ENCODE measurements around the gene CCDC86. TPM values are rescaled to one million over a fixed set of nuclear protein-coding genes. Genes with fewer than 3 reads are reported as not detected.
A peak's percentile ranks its signal among the peaks of the same experiment; 100 is the strongest.

Gene CCDC86
- total and polyA plus RNA-seq, 2 experiments from 2014 or later: 16.5 to 30.9 TPM

- no peak overlapping the region for H3K27ac ChIP-seq
- no peaks in the 10 kb centered on the region for H3K9me3 ChIP-seq (ENCODE audit: low read depth)
- DNase-seq (ENCODE audit: low read depth in 1 of 2, low spot score in 1 of 2): peak in 1 of 2 donors; percentile 47
- H3K36me3 ChIP-seq: no peaks in the 10 kb centered on the region
- peaks cover 43% of the 10 kb centered on the region for H3K27me3 ChIP-seq
- H3K4me3 ChIP-seq: no peak overlapping the region
- peaks cover 1% of the 10 kb centered on the region for H3K4me1 ChIP-seq (ENCODE audit: low read depth)
- TF ChIP-seq CTCF (IDR thresholded peaks at IDR 0.05; ENCODE audit: low read depth, low read length): no peak
These were observed 10.3 kb upstream of the CCDC86 start for GRCh38 chr11:60831501-60832079.

GRCh38 chr11:60834742-60835533 is 7.0 kb upstream of the CCDC86 start:
- H3K27ac ChIP-seq: no peak overlapping the region
- H3K9me3 ChIP-seq (ENCODE audit: low read depth): no peaks in the 10 kb centered on the region
- H3K27me3 ChIP-seq: peaks cover 43% of the 10 kb centered on the region
- no peak overlapping the region for H3K4me3 ChIP-seq
- H3K4me1 ChIP-seq (ENCODE audit: low read depth): peaks cover 9% of the 10 kb centered on the region
- DNase-seq (ENCODE audit: low read depth in 1 of 2, low spot score in 1 of 2): no peak
- no peak for TF ChIP-seq CTCF (IDR thresholded peaks at IDR 0.05; ENCODE audit: low read depth, low read length)
- H3K36me3 ChIP-seq: no peaks in the 10 kb centered on the region

GRCh38 chr11:60835534-60835846 is 6.4 kb upstream of the CCDC86 start:
- no peak for TF ChIP-seq CTCF (IDR thresholded peaks at IDR 0.05; ENCODE audit: low read depth, low read length)
- Histone ChIP-seq H3K4me1 (ENCODE audit: low read depth) (peaks cover 9% of the 10 kb centered on the region), H3K4me3 (no peak overlapping the region), H3K27me3 (peaks cover 42% of the 10 kb centered on the region), H3K27ac (no peak overlapping the region), H3K9me3 (ENCODE audit: low read depth) (no peaks in the 10 kb centered on the region), H3K36me3 (no peaks in the 10 kb centered on the region)
- no peak for DNase-seq (ENCODE audit: low read depth in 1 of 2, low spot score in 1 of 2)

- Histone ChIP-seq H3K27ac (no peak overlapping the region), H3K27me3 (peaks cover 33% of the 10 kb centered on the region), H3K9me3 (ENCODE audit: low read depth) (no peaks in the 10 kb centered on the region), H3K36me3 (no peaks in the 10 kb centered on the region), H3K4me3 (no peak overlapping the region), H3K4me1 (ENCODE audit: low read depth) (peaks cover 9% of the 10 kb centered on the region)
- no peak for TF ChIP-seq CTCF (IDR thresholded peaks at IDR 0.05; ENCODE audit: low read depth, low read length)
- DNase-seq (ENCODE audit: low read depth in 1 of 2, low spot score in 1 of 2): peak in 1 of 2 donors; percentile 13
These were observed 4.9 kb upstream of the CCDC86 start for GRCh38 chr11:60836866-60837515.

- Histone ChIP-seq H3K27me3 (peaks cover 22% of the 10 kb centered on the region), H3K36me3 (no peaks in the 10 kb centered on the region), H3K27ac (no peak overlapping the region), H3K9me3 (ENCODE audit: low read depth) (no peaks in the 10 kb centered on the region), H3K4me3 (no peak overlapping the region), H3K4me1 (ENCODE audit: low read depth) (peaks cover 9% of the 10 kb centered on the region)
- DNase-seq (ENCODE audit: low read depth in 1 of 2, low spot score in 1 of 2): peak; percentile 23 to 53
- peak; percentile 52 for TF ChIP-seq CTCF (IDR thresholded peaks at IDR 0.05; ENCODE audit: low read depth, low read length)
These were observed 3.8 kb upstream of the CCDC86 start for GRCh38 chr11:60838132-60838531.
